Heart left ventricle (tissue), 16 donors: ENCODE results near the gene SPSB3. TPM values are rescaled to one million over a fixed set of nuclear protein-coding genes. Genes with fewer than 3 reads are reported as not detected.

Source experiments
- ATAC-seq, 4 donors: fragments of 200-7000 bp; cut with Tn5 transposase; one replicate each; pipeline ENCODE4 v1.9.1; 2020 to 2022; ENCODE audit warnings: moderate library complexity in 4 of 4, mild to moderate bottlenecking in 3 of 4, moderate number of reproducible peaks in 1 of 4
- DNase-seq, 5 donors: peaks; one replicate each; pipeline ENCODE4 v3.0.0-alpha.2; 2020
- H3K27ac ChIP-seq, 12 donors: fragments of 200-600 bp; sonication (generic) in 4 of 12; one replicate each; pipeline versions ENCODE4 v1.5.0 to v1.8.0; 2016 to 2022; ENCODE audit warnings: mild to moderate bottlenecking in 2 of 12
- H3K27me3 ChIP-seq, 9 donors: fragments of 200-600 bp; sonication (generic) in 2 of 9; one replicate each; pipeline versions ENCODE4 v1.5.1 to v1.8.0; 2016 to 2022; ENCODE audit warnings: mild to moderate bottlenecking in 3 of 9
- H3K36me3 ChIP-seq, 9 donors: fragments of 200-600 bp; sonication (generic) in 2 of 9; one replicate each; pipeline versions ENCODE4 v1.5.0 to v1.8.0; 2018 to 2022; ENCODE audit warnings: mild to moderate bottlenecking in 2 of 9
- H3K4me1 ChIP-seq, 12 donors: fragments of 200-600 bp; sonication (generic) in 4 of 12; one replicate each; pipeline versions ENCODE4 v1.5.0 to v1.8.0; 2016 to 2022; ENCODE audit warnings: mild to moderate bottlenecking in 3 of 12
- H3K4me3 ChIP-seq, 12 donors: fragments of 200-600 bp; sonication (generic) in 4 of 12; one replicate each; pipeline versions ENCODE4 v1.5.0 to v1.8.0; 2017 to 2022; ENCODE audit warnings: mild to moderate bottlenecking in 9 of 12, moderate library complexity in 4 of 12
- H3K9me3 ChIP-seq, 12 donors: fragments of 200-600 bp; sonication (generic) in 4 of 12; one replicate each; pipeline versions ENCODE4 v1.5.0 to v1.8.0; 2016 to 2022; ENCODE audit warnings: mild to moderate bottlenecking in 1 of 12
- CTCF ChIP-seq, 12 donors: fragments of 200-600 bp; sonication (generic) in 4 of 12; IDR thresholded peaks; one replicate each; pipeline versions ENCODE4 v1.5.0 to v1.8.0; 2018 to 2022; ENCODE audit warnings: antibody characterized with exemption in 12 of 12, mild to moderate bottlenecking in 5 of 12
- POLR2A ChIP-seq, 2 donors: fragments of 450-650 bp; IDR thresholded peaks; one replicate each; pipeline ENCODE4 v1.6.1; 2017; ENCODE audit warnings: antibody characterized with exemption in 2 of 2, mild to moderate bottlenecking in 2 of 2, moderate library complexity in 2 of 2
- whole genome bisulfite sequencing, 4 donors: extraction: QIAGEN DNeasy Blood & Tissue Kit in 2 of 4; methylation state at CpG; one replicate each; pipeline versions ENCODE4 v1.1.5 to v1.1.7; 2013 to 2018; 5-methylcytosine and 5-hydroxymethylcytosine counted together
- intact Hi-C, 10 donors: fragments of 100-400 bp; cut with DNase I; formaldehyde crosslinking; loops; one replicate each; pipeline versions ENCODE4 v1.11.1 to v1.14.2; 2022
- polyA plus RNA-seq, 2 donors: library from polyadenylated mRNA; stranded (reverse); fragments of 200-250 nt; gene quantifications; one replicate each; pipeline ENCODE4 v1.2.3, GENCODE V29; 2013
- total RNA-seq, 9 donors: library from RNA; depleted of rRNA in 2 of 9; stranded (reverse); fragments of >200 nt in 2 of 9; fragmentation: NEBNext Ultra II Directional in 3 of 9; extraction: Animal tissue kit (Norgen Biotek cat#: 25700) in 3 of 9; gene quantifications; one replicate each; pipeline versions ENCODE4 v1.1.0 to v1.2.4, GENCODE V29; 2016 to 2023
- donor health status: ischemic (EF 13 %, LVEDD 7.1; RV severe dilation, severe dysfunction).
- donor health status: healthy with polysubstance abuse.
- donor health status: DM: no; HTN: yes; CAD: no.
- donor health status: DM: no; HTN: no; CAD: no.
- donor health status: ischemic (EF 25% LVEDD 6.9; RV normal size, moderate dysfunction).
- donor health status: ischemic (EF 25% LVEDD 5.7; RV mildly dilated, moderate dysfunction).
- donor health status: healthy.
- donor health status: DM: yes; HTN: yes; CAD: no.
- donor health status: ischemic (EF 35%, LVEDD 5.7; RV mildly dilated, moderate dysfunction).
- donor health status: nonischemic (EF 11% LVEDD 7.7; RV severe dilation, severe dysfunction).
- donor health status: DM: yes; HTN: yes; CAD: no.
- donor health status: PGD.
- donor health status: ischemic (EF 29% LVEDD 5.4; RV normal size, mild dysfunction).
- donor health status: nonischemic (EF 23%, LVEDD 6.1; RV moderate dilation, normal function).

SPSB3 gene
- total and polyA plus RNA-seq, 11 donors = 25.8 to 100 (median 32.4) TPM

GRCh38 chr16:1745900-1746692, 36.3 kb downstream of the SPSB3 start:
- DNase-seq (no peak), ATAC-seq (no peak)
- no peak overlapping the region for H3K4me3 ChIP-seq
- H3K27ac ChIP-seq = no peak overlapping the region
- H3K4me1 ChIP-seq = no peaks in the 10 kb centered on the region
- no peaks in the 10 kb centered on the region for H3K27me3 ChIP-seq
- no peaks in the 10 kb centered on the region for H3K9me3 ChIP-seq
- peaks cover 0 to 80% (median 73%) of the 10 kb centered on the region in 9 donors for H3K36me3 ChIP-seq
- TF ChIP-seq POLR2A (IDR thresholded peaks at IDR 0.05) (no peak), CTCF (IDR thresholded peaks at IDR 0.05) (no peak)
- 90 to 96% (median 94%) methylated on average over 23 to 29 of the region's 29 CpGs for WGBS, 4 donors
- intact Hi-C loops = no loop called here

GRCh38 chr16:1745181-1745899, 37.0 kb downstream of the SPSB3 start:
- H3K36me3 ChIP-seq = peaks cover 0 to 80% (median 73%) of the 10 kb centered on the region in 9 donors
- H3K4me3 ChIP-seq = no peak overlapping the region
- ATAC-seq (no peak), DNase-seq (no peak)
- TF ChIP-seq CTCF (IDR thresholded peaks at IDR 0.05) = no peak
- TF ChIP-seq POLR2A (IDR thresholded peaks at IDR 0.05) = no peak
- no peaks in the 10 kb centered on the region for H3K9me3 ChIP-seq
- H3K27ac ChIP-seq = no peak overlapping the region
- intact Hi-C loops = no loop called here
- 88 to 93% (median 90%) methylated on average over 24 to 25 of the region's 25 CpGs for WGBS, 4 donors
- H3K4me1 ChIP-seq = no peaks in the 10 kb centered on the region
- no peaks in the 10 kb centered on the region for H3K27me3 ChIP-seq

GRCh38 chr16:1744338-1744840, 38.0 kb downstream of the SPSB3 start:
- H3K27me3 ChIP-seq = no peaks in the 10 kb centered on the region
- DNase-seq (no peak), ATAC-seq (no peak)
- H3K4me3 ChIP-seq = no peak overlapping the region
- WGBS, 4 donors = 88 to 95% (median 91%) methylated on average over 23 to 24 of the region's 24 CpGs
- no peaks in the 10 kb centered on the region for H3K9me3 ChIP-seq
- intact Hi-C loops = no loop called here
- TF ChIP-seq POLR2A (IDR thresholded peaks at IDR 0.05) = no peak
- TF ChIP-seq CTCF (IDR thresholded peaks at IDR 0.05) = no peak
- peaks cover 0 to 71% (median 66%) of the 10 kb centered on the region in 9 donors for H3K36me3 ChIP-seq
- H3K27ac ChIP-seq = no peak overlapping the region
- no peaks in the 10 kb centered on the region for H3K4me1 ChIP-seq
